Esophagus muscularis mucosa (tissue), 4 donors: Measurements from ENCODE around the gene UBE2E2.

Experiments used
- EP300 ChIP-seq: sonication (generic); formaldehyde crosslinking; IDR thresholded peaks from one replicate; pipeline ENCODE4 v1.6.1; 2017; ENCODE audit warnings: antibody characterized with exemption
- POLR2A ChIP-seq: fragments of 450-650 bp; IDR thresholded peaks from one replicate; pipeline ENCODE4 v1.6.1; 2017; ENCODE audit warnings: antibody characterized with exemption, moderate library complexity, mild to moderate bottlenecking, low read depth
- POLR2AphosphoS5 ChIP-seq, 2 donors: sonication (generic); formaldehyde crosslinking; IDR thresholded peaks; one replicate each; pipeline ENCODE4 v1.6.1; 2017; ENCODE audit warnings: antibody characterized with exemption in 2 of 2
- TF ChIP-seq, protein P1 (sequence below), 3 experiments: fragments of 200-600 bp in 2 of 3; fragments of 450-650 bp in 1 of 3; sonication (generic) in 2 of 3; IDR thresholded peaks; one replicate each; pipeline ENCODE4 v1.5.1; 2017 to 2019; ENCODE audit warnings: antibody characterized with exemption in 3 of 3, mild to moderate bottlenecking in 2 of 3, moderate library complexity in 1 of 3

DNA sequence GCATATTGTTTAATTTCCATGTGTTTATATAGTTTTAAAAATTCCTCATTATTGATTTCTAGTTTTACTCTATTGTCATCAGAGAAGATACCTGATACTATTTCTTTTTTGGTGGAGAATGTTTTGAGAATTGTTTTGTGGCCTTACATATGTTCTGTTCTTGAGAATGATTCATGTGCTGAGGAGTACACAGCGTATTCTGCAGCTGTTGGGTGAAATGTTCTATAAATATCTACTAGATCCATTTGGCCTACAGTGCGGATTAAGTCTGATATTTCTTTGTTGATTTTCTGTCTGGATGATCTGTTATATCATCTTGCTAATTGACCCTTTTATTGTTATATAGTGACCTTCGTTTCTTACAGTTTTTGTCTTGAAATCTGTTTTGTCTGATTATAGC lies 109.7 kb downstream of the UBE2E2 start:
- TF ChIP-seq, protein P1, sequence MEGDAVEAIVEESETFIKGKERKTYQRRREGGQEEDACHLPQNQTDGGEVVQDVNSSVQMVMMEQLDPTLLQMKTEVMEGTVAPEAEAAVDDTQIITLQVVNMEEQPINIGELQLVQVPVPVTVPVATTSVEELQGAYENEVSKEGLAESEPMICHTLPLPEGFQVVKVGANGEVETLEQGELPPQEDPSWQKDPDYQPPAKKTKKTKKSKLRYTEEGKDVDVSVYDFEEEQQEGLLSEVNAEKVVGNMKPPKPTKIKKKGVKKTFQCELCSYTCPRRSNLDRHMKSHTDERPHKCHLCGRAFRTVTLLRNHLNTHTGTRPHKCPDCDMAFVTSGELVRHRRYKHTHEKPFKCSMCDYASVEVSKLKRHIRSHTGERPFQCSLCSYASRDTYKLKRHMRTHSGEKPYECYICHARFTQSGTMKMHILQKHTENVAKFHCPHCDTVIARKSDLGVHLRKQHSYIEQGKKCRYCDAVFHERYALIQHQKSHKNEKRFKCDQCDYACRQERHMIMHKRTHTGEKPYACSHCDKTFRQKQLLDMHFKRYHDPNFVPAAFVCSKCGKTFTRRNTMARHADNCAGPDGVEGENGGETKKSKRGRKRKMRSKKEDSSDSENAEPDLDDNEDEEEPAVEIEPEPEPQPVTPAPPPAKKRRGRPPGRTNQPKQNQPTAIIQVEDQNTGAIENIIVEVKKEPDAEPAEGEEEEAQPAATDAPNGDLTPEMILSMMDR (IDR thresholded peaks at IDR 0.05) = no peak
- no peak for TF ChIP-seq EP300
- TF ChIP-seq POLR2A = no peak
- TF ChIP-seq POLR2AphosphoS5 (IDR thresholded peaks at IDR 0.05) = no peak
